K562 (cell line): ENCODE measurements around the gene RNH1. TPM values are rescaled to one million over a fixed set of nuclear protein-coding genes. Genes with fewer than 3 reads are reported as not detected.

Source experiments
- CCNT2 ChIP-seq: IDR thresholded peaks from 2 replicates; pipeline ENCODE4 v1.6.1; 2011; ENCODE audit warnings: borderline replicate concordance, low read depth, mild to moderate bottlenecking, moderate library complexity, mixed read lengths, low read length; ENCODE audit not compliant: insufficient read length; ENCODE audit errors: extremely low read depth
- GABPA ChIP-seq: fragments of 200-800 bp; sonication (Bioruptor generic); conservative IDR thresholded peaks from 2 replicates; pipeline ENCODE4 v1.6.1; 2016; ENCODE audit warnings: low read depth, missing genetic modification characterization, missing compliant biosample characterization
- GTF2A2 ChIP-seq: IDR thresholded peaks from 2 replicates; pipeline ENCODE4 v1.6.1; 2016; ENCODE audit warnings: mild to moderate bottlenecking, missing genetic modification characterization, missing compliant biosample characterization
- HNRNPL ChIP-seq: fragments of 200-400 bp; formaldehyde crosslinking; IDR thresholded peaks from 2 replicates; pipeline ENCODE4 v1.6.1; 2017; ENCODE audit warnings: low read depth, mild to moderate bottlenecking, low read length
- HNRNPLL ChIP-seq: fragments of 200-400 bp; formaldehyde crosslinking; IDR thresholded peaks from 2 replicates; pipeline ENCODE4 v1.6.1; 2017; ENCODE audit warnings: low read length, low read depth, mild to moderate bottlenecking; ENCODE audit not compliant: poor library complexity, severe bottlenecking
- KDM4B ChIP-seq, 2 experiments: fragments of 450-650 bp in 1 of 2; sonication (generic) in 1 of 2; IDR thresholded peaks; 2 replicates each; pipeline ENCODE4 v1.6.1; 2016 to 2017; ENCODE audit warnings: borderline replicate concordance in 2 of 2, antibody characterized with exemption in 1 of 2, low read depth in 1 of 2, mild to moderate bottlenecking in 1 of 2
- MXI1 ChIP-seq: IDR thresholded peaks from 2 replicates; pipeline ENCODE4 v1.6.1; 2011; ENCODE audit warnings: low read depth, mild to moderate bottlenecking, improper control_type of control experiment, low read length
- NFE2L1 ChIP-seq: fragments of 450-650 bp; IDR thresholded peaks from 2 replicates; pipeline ENCODE4 v1.6.1; 2016; ENCODE audit warnings: missing genetic modification characterization, low read depth, mild to moderate bottlenecking, missing compliant biosample characterization, moderate library complexity, borderline replicate concordance
- POLR2A ChIP-seq: fragments of 450-650 bp; conservative IDR thresholded peaks from 2 replicates; pipeline ENCODE4 v1.6.1; 2016
- RB1 ChIP-seq: fragments of 450-650 bp; IDR thresholded peaks from 2 replicates; pipeline ENCODE4 v1.6.1; 2017; ENCODE audit warnings: low read depth, mild to moderate bottlenecking
- RBFOX2 ChIP-seq: fragments of 200-400 bp; formaldehyde crosslinking; IDR thresholded peaks from 2 replicates; pipeline ENCODE4 v1.6.1; 2017; ENCODE audit warnings: low read depth, mild to moderate bottlenecking, low read length, moderate library complexity
- SP1 ChIP-seq: sonication (generic); formaldehyde crosslinking; IDR thresholded peaks from 2 replicates; pipeline ENCODE4 v1.8.1; 2022; ENCODE audit warnings: mild to moderate bottlenecking, missing genetic modification reagents
- TEAD2 ChIP-seq: fragments of 450-650 bp; IDR thresholded peaks from 2 replicates; pipeline ENCODE4 v1.6.1; 2016; ENCODE audit warnings: missing genetic modification characterization, control low read depth, missing compliant biosample characterization
- ZBTB7A ChIP-seq: IDR thresholded peaks from 2 replicates; pipeline ENCODE4 v1.6.1; 2011; ENCODE audit warnings: low read depth, mild to moderate bottlenecking, low read length, moderate library complexity, borderline replicate concordance; ENCODE audit not compliant: control insufficient read depth
- ZNF124 ChIP-seq: sonication (generic); formaldehyde crosslinking; IDR thresholded peaks from 2 replicates; pipeline ENCODE4 v1.8.1; 2022; ENCODE audit warnings: missing genetic modification reagents
- polyA plus RNA-seq, 8 experiments: library from polyadenylated mRNA; depleted of rRNA in 4 of 8; stranded (reverse) in 5 of 8; unstranded in 3 of 8; fragments of >200 nt; fragmentation: Nextera tagmentation in 2 of 8; fragmentation: Illumina TruSeq in 1 of 8; extraction: Ambion mirVana in 2 of 8; extraction: Trizol in 1 of 8; gene quantifications; 2 replicates each; pipeline versions ENCODE4 v1.2.1 to v1.2.3, GENCODE V29; 2011 to 2014; ENCODE audit warnings: inconsistent platforms in 1 of 8, missing spikeins in 1 of 8
- total RNA-seq, 7 experiments: library from RNA; depleted of rRNA in 6 of 7; stranded (reverse); fragments of >200 nt in 6 of 7; fragmentation: Illumina TruSeq in 2 of 7; extraction: Trizol in 2 of 7; gene quantifications; 2 replicates each; pipeline versions ENCODE4 v1.2.1 to v1.2.3, GENCODE V29; 2011 to 2021; ENCODE audit warnings: low replicate concordance in 1 of 7
- TF ChIP-seq, protein P1 (sequence below): sonication (generic); formaldehyde crosslinking; IDR thresholded peaks from 2 replicates; pipeline ENCODE4 v1.8.0; 2022; ENCODE audit warnings: mild to moderate bottlenecking, missing genetic modification reagents
- TF ChIP-seq, protein P2 (sequence below), 2 experiments: IDR thresholded peaks; 2 replicates each; pipeline ENCODE4 v1.6.1; 2011; ENCODE audit warnings: borderline replicate concordance in 1 of 2, control low read depth in 1 of 2, low read depth in 1 of 2, low read length in 1 of 2, mild to moderate bottlenecking in 1 of 2, mixed read lengths in 1 of 2, moderate library complexity in 1 of 2; ENCODE audit not compliant: insufficient read depth in 1 of 2, insufficient read length in 1 of 2, poor library complexity in 1 of 2, severe bottlenecking in 1 of 2; ENCODE audit errors: extremely low read depth in 1 of 2
- TF ChIP-seq, protein P3 (sequence below): fragments of 450-650 bp; IDR thresholded peaks from 2 replicates; pipeline ENCODE4 v1.6.1; 2016

Gene RNH1
- total and polyA plus RNA-seq, 9 of the 15 experiments (the other 6 are each of a cell fraction or from before 2014, with no cell fraction given) = 2.5 to 160 (median 44.3) TPM

DNA sequence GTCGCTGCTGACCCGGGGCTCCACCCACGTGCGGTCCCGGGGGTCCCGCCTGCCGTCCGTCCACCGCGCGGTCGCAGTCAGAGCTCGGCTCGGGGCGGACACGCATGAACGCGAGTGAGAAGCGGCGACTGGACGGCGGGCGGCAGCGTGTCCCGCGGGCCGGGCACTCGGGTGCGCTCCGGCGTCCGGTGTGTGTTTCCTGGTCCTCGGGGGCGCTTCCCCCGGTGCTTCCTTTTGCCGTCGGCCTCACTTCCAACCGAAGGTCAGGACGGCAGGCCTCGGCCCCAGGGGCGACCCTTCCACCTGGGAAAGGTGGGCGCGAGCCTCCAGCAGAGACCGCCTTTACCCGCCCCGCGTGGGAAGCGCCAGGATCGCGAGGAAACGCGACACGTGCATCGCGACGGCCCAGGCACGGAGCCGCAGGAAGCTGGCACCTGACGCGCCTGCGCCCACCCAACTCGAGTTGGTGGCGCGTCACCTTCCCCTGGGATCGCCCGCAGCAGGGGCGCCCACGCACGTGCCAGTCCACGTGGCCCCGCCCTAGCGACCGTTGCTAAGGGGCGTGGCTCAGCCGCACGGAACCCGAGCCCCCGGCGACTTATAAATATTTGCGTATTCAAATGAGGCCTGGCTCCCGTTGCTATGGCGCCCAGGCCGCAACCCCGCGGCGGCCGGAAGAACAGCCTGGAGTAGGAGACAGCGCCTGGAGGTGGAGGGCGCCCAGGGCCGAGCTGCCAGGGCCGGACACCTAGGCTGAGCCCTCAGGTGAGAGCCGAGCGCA lies 30.0 kb upstream of the RNH1 start, which contains the start of gene LRRC56 (continued):
- TF ChIP-seq, protein P1, sequence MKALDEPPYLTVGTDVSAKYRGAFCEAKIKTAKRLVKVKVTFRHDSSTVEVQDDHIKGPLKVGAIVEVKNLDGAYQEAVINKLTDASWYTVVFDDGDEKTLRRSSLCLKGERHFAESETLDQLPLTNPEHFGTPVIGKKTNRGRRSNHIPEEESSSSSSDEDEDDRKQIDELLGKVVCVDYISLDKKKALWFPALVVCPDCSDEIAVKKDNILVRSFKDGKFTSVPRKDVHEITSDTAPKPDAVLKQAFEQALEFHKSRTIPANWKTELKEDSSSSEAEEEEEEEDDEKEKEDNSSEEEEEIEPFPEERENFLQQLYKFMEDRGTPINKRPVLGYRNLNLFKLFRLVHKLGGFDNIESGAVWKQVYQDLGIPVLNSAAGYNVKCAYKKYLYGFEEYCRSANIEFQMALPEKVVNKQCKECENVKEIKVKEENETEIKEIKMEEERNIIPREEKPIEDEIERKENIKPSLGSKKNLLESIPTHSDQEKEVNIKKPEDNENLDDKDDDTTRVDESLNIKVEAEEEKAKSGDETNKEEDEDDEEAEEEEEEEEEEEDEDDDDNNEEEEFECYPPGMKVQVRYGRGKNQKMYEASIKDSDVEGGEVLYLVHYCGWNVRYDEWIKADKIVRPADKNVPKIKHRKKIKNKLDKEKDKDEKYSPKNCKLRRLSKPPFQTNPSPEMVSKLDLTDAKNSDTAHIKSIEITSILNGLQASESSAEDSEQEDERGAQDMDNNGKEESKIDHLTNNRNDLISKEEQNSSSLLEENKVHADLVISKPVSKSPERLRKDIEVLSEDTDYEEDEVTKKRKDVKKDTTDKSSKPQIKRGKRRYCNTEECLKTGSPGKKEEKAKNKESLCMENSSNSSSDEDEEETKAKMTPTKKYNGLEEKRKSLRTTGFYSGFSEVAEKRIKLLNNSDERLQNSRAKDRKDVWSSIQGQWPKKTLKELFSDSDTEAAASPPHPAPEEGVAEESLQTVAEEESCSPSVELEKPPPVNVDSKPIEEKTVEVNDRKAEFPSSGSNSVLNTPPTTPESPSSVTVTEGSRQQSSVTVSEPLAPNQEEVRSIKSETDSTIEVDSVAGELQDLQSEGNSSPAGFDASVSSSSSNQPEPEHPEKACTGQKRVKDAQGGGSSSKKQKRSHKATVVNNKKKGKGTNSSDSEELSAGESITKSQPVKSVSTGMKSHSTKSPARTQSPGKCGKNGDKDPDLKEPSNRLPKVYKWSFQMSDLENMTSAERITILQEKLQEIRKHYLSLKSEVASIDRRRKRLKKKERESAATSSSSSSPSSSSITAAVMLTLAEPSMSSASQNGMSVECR (CRISPR knock-in tag) = peak; percentile 50; the same call in 1 of the 2 replicates
- TF ChIP-seq TEAD2 (no peak), ZBTB7A (peak; percentile 20; the same call in 1 of the 2 replicates), KDM4B (IDR thresholded peaks at IDR 0.05; ENCODE audit: borderline replicate concordance in 2 of 2, low read depth in 1 of 2) (peak in 1 of 2 experiments; percentile 65; a peak in 1 of 4 replicates), ZNF124 (CRISPR knock-in tag) (peak; percentile 72; the same call in 1 of the 2 replicates), GABPA (tag) (peak; percentile 41), MXI1 (peak; percentile 98), SP1 (CRISPR knock-in tag) (peak; percentile 88), RB1 (peak; percentile 41; the same call in 1 of the 2 replicates), GTF2A2 (tag) (no peak), HNRNPLL (peak; percentile 45), POLR2A (peak; percentile 48; the same call in 1 of the 2 replicates), RBFOX2 (peak; percentile 68), HNRNPL (peak; percentile 98), CCNT2 (peak; percentile 58), NFE2L1 (no peak)
- TF ChIP-seq, protein P2, sequence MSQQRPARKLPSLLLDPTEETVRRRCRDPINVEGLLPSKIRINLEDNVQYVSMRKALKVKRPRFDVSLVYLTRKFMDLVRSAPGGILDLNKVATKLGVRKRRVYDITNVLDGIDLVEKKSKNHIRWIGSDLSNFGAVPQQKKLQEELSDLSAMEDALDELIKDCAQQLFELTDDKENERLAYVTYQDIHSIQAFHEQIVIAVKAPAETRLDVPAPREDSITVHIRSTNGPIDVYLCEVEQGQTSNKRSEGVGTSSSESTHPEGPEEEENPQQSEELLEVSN (IDR thresholded peaks at IDR 0.05; ENCODE audit: borderline replicate concordance in 1 of 2, extremely low read depth in 1 of 2, insufficient read depth in 1 of 2, insufficient read length in 1 of 2, low read depth in 1 of 2, low read length in 1 of 2, poor library complexity in 1 of 2, severe bottlenecking in 1 of 2) = peak; percentile 60 to 82
- TF ChIP-seq, protein P3, sequence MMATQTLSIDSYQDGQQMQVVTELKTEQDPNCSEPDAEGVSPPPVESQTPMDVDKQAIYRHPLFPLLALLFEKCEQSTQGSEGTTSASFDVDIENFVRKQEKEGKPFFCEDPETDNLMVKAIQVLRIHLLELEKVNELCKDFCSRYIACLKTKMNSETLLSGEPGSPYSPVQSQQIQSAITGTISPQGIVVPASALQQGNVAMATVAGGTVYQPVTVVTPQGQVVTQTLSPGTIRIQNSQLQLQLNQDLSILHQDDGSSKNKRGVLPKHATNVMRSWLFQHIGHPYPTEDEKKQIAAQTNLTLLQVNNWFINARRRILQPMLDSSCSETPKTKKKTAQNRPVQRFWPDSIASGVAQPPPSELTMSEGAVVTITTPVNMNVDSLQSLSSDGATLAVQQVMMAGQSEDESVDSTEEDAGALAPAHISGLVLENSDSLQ = peak; percentile 56; the same call in 1 of the 2 replicates
